ENCODE measurements around the gene CDH7.

The CDH7 gene

GRCh38 chr18:65769652-65770051 is 18.8 kb downstream of the CDH7 start:
- no peaks in the 10 kb centered on the region for H3K36me3 ChIP-seq (ENCODE audit: control insufficient read depth, low read length)
- H3K4me1 ChIP-seq (ENCODE audit: control insufficient read depth, low read length): no peaks in the 10 kb centered on the region
- H3K27ac ChIP-seq (ENCODE audit: low read depth, low read length): no peak overlapping the region
- no peak for TF ChIP-seq CTCF (IDR thresholded peaks at IDR 0.05; ENCODE audit: low read depth, low read length, poor library complexity, severe bottlenecking)
- TF ChIP-seq EZH2phosphoT487 (IDR thresholded peaks at IDR 0.05; ENCODE audit: borderline replicate concordance, low read length): no peak
- H3K79me2 ChIP-seq (ENCODE audit: control insufficient read depth, low read length): no peaks in the 10 kb centered on the region
- no peaks in the 10 kb centered on the region for H3K9me2 ChIP-seq (replicated peaks; ENCODE audit: control insufficient read depth, low read length)
- no peaks in the 10 kb centered on the region for H3K9me3 ChIP-seq (ENCODE audit: control insufficient read depth, insufficient read depth, low read length)
- no peaks in the 10 kb centered on the region for H4K20me1 ChIP-seq (ENCODE audit: control insufficient read depth, insufficient read depth, low read depth, low read length)
- H3K27me3 ChIP-seq (ENCODE audit: control insufficient read depth, low read length): no peaks in the 10 kb centered on the region
- no peak overlapping the region for H3K4me2 ChIP-seq (ENCODE audit: low read length)
- H3F3A ChIP-seq (ENCODE audit: control insufficient read depth, insufficient read depth): no peaks in the 10 kb centered on the region
- H3K4me3 ChIP-seq (ENCODE audit: low read length): no peak overlapping the region

DNA sequence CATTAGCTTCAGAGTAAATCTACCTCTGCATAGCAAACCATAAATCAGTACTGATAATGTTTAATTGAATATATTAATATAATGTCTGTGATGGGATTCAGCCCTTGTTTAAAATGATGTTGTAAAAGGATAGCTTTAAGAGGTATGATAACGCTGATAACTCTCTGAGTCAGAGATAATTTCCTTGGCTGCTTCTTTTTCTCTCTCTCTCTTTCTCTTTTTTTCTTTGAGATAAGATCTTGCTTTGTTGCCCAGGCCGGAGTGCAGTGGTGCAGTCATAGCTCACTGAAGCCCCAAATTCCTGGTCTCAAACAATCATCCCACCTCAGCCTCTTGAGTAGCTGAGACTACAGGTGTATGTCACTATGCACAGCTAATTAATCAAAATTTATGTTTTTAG is 35.7 kb downstream of the CDH7 start:
- Histone ChIP-seq H3F3A (ENCODE audit: control insufficient read depth, insufficient read depth) (no peaks in the 10 kb centered on the region), H3K27me3 (ENCODE audit: control insufficient read depth, low read length) (no peaks in the 10 kb centered on the region), H3K9me3 (ENCODE audit: control insufficient read depth, insufficient read depth, low read length) (no peaks in the 10 kb centered on the region), H3K4me3 (ENCODE audit: low read length) (no peak overlapping the region), H3K36me3 (ENCODE audit: control insufficient read depth, low read length) (no peaks in the 10 kb centered on the region), H3K27ac (ENCODE audit: low read depth, low read length) (no peak overlapping the region), H3K9me2 (replicated peaks; ENCODE audit: control insufficient read depth, low read length) (no peaks in the 10 kb centered on the region), H3K4me2 (ENCODE audit: low read length) (no peak overlapping the region), H3K4me1 (ENCODE audit: control insufficient read depth, low read length) (no peaks in the 10 kb centered on the region), H4K20me1 (ENCODE audit: control insufficient read depth, insufficient read depth, low read depth, low read length) (no peaks in the 10 kb centered on the region), H3K79me2 (ENCODE audit: control insufficient read depth, low read length) (no peaks in the 10 kb centered on the region)
- TF ChIP-seq CTCF (IDR thresholded peaks at IDR 0.05; ENCODE audit: low read depth, low read length, poor library complexity, severe bottlenecking) (no peak), EZH2phosphoT487 (IDR thresholded peaks at IDR 0.05; ENCODE audit: borderline replicate concordance, low read length) (no peak)

DNA sequence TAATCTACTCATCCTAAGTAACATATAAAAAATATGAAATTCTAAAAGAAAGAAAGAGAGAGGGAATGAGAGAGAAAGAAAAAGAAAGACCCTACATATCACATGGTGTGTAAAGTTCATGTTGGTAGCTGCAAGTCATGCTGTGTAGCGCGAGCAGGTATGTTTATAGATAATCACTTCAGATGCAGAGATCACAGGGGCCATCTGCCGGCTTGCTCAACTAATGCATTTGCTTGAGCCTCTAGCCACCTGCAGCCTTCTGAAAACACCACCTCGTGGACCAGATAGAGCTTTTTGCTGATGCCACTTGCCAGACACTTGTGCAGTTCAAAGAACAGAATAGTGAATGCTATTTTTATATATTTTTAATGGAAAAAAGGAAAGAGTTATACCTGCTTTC is 37.6 kb downstream of the CDH7 start:
- no peaks in the 10 kb centered on the region for H3K9me2 ChIP-seq (replicated peaks; ENCODE audit: control insufficient read depth, low read length)

More for the DNA sequence above, 37.6 kb downstream of the CDH7 start:
- H4K20me1 ChIP-seq (ENCODE audit: control insufficient read depth, insufficient read depth, low read depth, low read length): no peaks in the 10 kb centered on the region
- H3K27me3 ChIP-seq (ENCODE audit: control insufficient read depth, low read length): no peaks in the 10 kb centered on the region
- no peaks in the 10 kb centered on the region for H3K9me3 ChIP-seq (ENCODE audit: control insufficient read depth, insufficient read depth, low read length)
- no peak overlapping the region for H3K27ac ChIP-seq (ENCODE audit: low read depth, low read length)
- H3K79me2 ChIP-seq (ENCODE audit: control insufficient read depth, low read length): no peaks in the 10 kb centered on the region
- TF ChIP-seq CTCF (IDR thresholded peaks at IDR 0.05; ENCODE audit: low read depth, low read length, poor library complexity, severe bottlenecking): no peak
- TF ChIP-seq EZH2phosphoT487 (IDR thresholded peaks at IDR 0.05; ENCODE audit: borderline replicate concordance, low read length): no peak
- no peaks in the 10 kb centered on the region for H3K36me3 ChIP-seq (ENCODE audit: control insufficient read depth, low read length)
- no peak overlapping the region for H3K4me3 ChIP-seq (ENCODE audit: low read length)
- no peak overlapping the region for H3K4me2 ChIP-seq (ENCODE audit: low read length)
- no peaks in the 10 kb centered on the region for H3F3A ChIP-seq (ENCODE audit: control insufficient read depth, insufficient read depth)
- no peaks in the 10 kb centered on the region for H3K4me1 ChIP-seq (ENCODE audit: control insufficient read depth, low read length)

Data from DOHH2 (cell line).